ENCODE data around the gene FCGR2B. TPM values are rescaled to one million over a fixed set of nuclear protein-coding genes. Genes with fewer than 3 reads are reported as not detected.
"Not testable (repeated sequence)": the region's sequence is repeated elsewhere in the genome, so short reads cannot be mapped to it uniquely, and the experiment has no call there.

Gene FCGR2B
- total RNA-seq = 19.4 TPM
- long read RNA-seq, partial matches to known transcripts = 0 of 2 reads
- long read RNA-seq, other reads (novel, unspliced or antisense) = 1 of 2 reads

- ATAC-seq = peak; percentile 35
- intact Hi-C loops (cut with DNase I); DNase-seq (ENCODE audit: missing footprints): not testable (repeated sequence)
Observed at GRCh38 chr1:161662684-161663339, at the start of gene FCGR2B. Gene FCGR2B, plus strand, starts transcription at chr1:161663143. Its CDS starts 99 bp downstream, at chr1:161663242.

GRCh38 chr1:161616417-161616816, 46.5 kb upstream of the FCGR2B start:
- intact Hi-C loops (cut with DNase I); DNase-seq (ENCODE audit: missing footprints); ATAC-seq: not testable (repeated sequence)

- DNase-seq (ENCODE audit: missing footprints); ATAC-seq; intact Hi-C loops (cut with DNase I): not testable (repeated sequence)
Observed at GRCh38 chr1:161618517-161618916, 44.4 kb upstream of the FCGR2B start.

- ATAC-seq; DNase-seq (ENCODE audit: missing footprints); intact Hi-C loops (cut with DNase I): not testable (repeated sequence)
Observed at GRCh38 chr1:161620399-161620798, 42.5 kb upstream of the FCGR2B start.

- DNase-seq (ENCODE audit: missing footprints); intact Hi-C loops (cut with DNase I): not testable (repeated sequence)
- ATAC-seq = peak; percentile 39
Observed at GRCh38 chr1:161621181-161622000, 41.6 kb upstream of the FCGR2B start.

GRCh38 chr1:161622054-161622453, 40.9 kb upstream of the FCGR2B start:
- DNase-seq (ENCODE audit: missing footprints); intact Hi-C loops (cut with DNase I): not testable (repeated sequence)
- peak; percentile 8 for ATAC-seq

- ATAC-seq; DNase-seq (ENCODE audit: missing footprints); intact Hi-C loops (cut with DNase I): not testable (repeated sequence)
Observed at GRCh38 chr1:161623401-161624051, 39.4 kb upstream of the FCGR2B start.

GRCh38 chr1:161624605-161625004, 38.3 kb upstream of the FCGR2B start:
- DNase-seq (ENCODE audit: missing footprints); intact Hi-C loops (cut with DNase I); ATAC-seq: not testable (repeated sequence)

- ATAC-seq; intact Hi-C loops (cut with DNase I): not testable (repeated sequence)
- DNase-seq (ENCODE audit: missing footprints) = peak; percentile 82
Observed at GRCh38 chr1:161626445-161627146, 36.3 kb upstream of the FCGR2B start.

- intact Hi-C loops (cut with DNase I); DNase-seq (ENCODE audit: missing footprints): not testable (repeated sequence)
- ATAC-seq = peak; percentile 48
Observed at GRCh38 chr1:161630128-161630742, 32.7 kb upstream of the FCGR2B start.

GRCh38 chr1:161631076-161631475, 31.9 kb upstream of the FCGR2B start, which contains the start of gene FCGR3B:
Gene FCGR3B, minus strand, starts transcription at chr1:161631176. Its CDS starts 82 bp downstream, at chr1:161631094.
- DNase-seq (ENCODE audit: missing footprints) = no peak
- ATAC-seq = no peak
- intact Hi-C loops (cut with DNase I) = no loop called here

GRCh38 chr1:161634993-161635392, 27.9 kb upstream of the FCGR2B start:
- intact Hi-C loops (cut with DNase I); DNase-seq (ENCODE audit: missing footprints): not testable (repeated sequence)
- ATAC-seq = peak; percentile 39

- ATAC-seq; DNase-seq (ENCODE audit: missing footprints): not testable (repeated sequence)
Observed at GRCh38 chr1:161636189-161636782, 26.7 kb upstream of the FCGR2B start.

GRCh38 chr1:161636976-161637375, 26.0 kb upstream of the FCGR2B start:
- intact Hi-C loops (cut with DNase I); ATAC-seq; DNase-seq (ENCODE audit: missing footprints): not testable (repeated sequence)

More at GRCh38 chr1:161636189-161636782, 26.7 kb upstream of the FCGR2B start:
- intact Hi-C loops (cut with DNase I) = not testable (repeated sequence)

GRCh38 chr1:161638251-161638993, 24.5 kb upstream of the FCGR2B start:
- DNase-seq (ENCODE audit: missing footprints); intact Hi-C loops (cut with DNase I); ATAC-seq: not testable (repeated sequence)

GRCh38 chr1:161639203-161639602, 23.7 kb upstream of the FCGR2B start:
- DNase-seq (ENCODE audit: missing footprints); intact Hi-C loops (cut with DNase I); ATAC-seq: not testable (repeated sequence)

GRCh38 chr1:161642697-161643096, 20.2 kb upstream of the FCGR2B start:
- intact Hi-C loops (cut with DNase I); DNase-seq (ENCODE audit: missing footprints): not testable (repeated sequence)
- ATAC-seq = peak; percentile 56
